BLaER1 (cell line): Measurements from ENCODE around the gene PTPMT1.
A peak's percentile ranks its signal among the peaks of the same experiment; 100 is the strongest.
"Not testable (repeated sequence)": the region's sequence is repeated elsewhere in the genome, so short reads cannot be mapped to it uniquely, and the experiment has no call there.

Experiments
- H3K27ac ChIP-seq: shearing (Covaris generic); formaldehyde crosslinking; 2 replicates; pipeline ENCODE4 v1.8.1; 2022
- H3K27me3 ChIP-seq: shearing (Covaris generic); formaldehyde crosslinking; 2 replicates; pipeline ENCODE4 v1.8.1; 2022
- H3K36me3 ChIP-seq: shearing (Covaris generic); formaldehyde crosslinking; 2 replicates; pipeline ENCODE4 v1.8.1; 2022
- H3K4me1 ChIP-seq: shearing (Covaris generic); formaldehyde crosslinking; 2 replicates; pipeline ENCODE4 v1.8.1; 2022
- H3K4me2 ChIP-seq: shearing (Covaris generic); formaldehyde crosslinking; 2 replicates; pipeline ENCODE4 v1.8.1; 2022
- H3K4me3 ChIP-seq: shearing (Covaris generic); formaldehyde crosslinking; 2 replicates; pipeline ENCODE4 v1.8.1; 2022
- H3K9ac ChIP-seq: shearing (Covaris generic); formaldehyde crosslinking; 2 replicates; pipeline ENCODE4 v1.8.1; 2022
- H3K9me3 ChIP-seq: shearing (Covaris generic); formaldehyde crosslinking; 2 replicates; pipeline ENCODE4 v1.8.1; 2022
- H4K20me1 ChIP-seq: shearing (Covaris generic); formaldehyde crosslinking; 2 replicates; pipeline ENCODE4 v1.8.1; 2022
- Cebpa-rat ChIP-seq: shearing (Covaris generic); IDR thresholded peaks from 2 replicates; pipeline ENCODE4 v1.8.1; 2022

Gene PTPMT1

GRCh38 chr11:47545298-47545697 is 20.1 kb upstream of the PTPMT1 start:
- peaks cover 98% of the 10 kb centered on the region for H4K20me1 ChIP-seq

GRCh38 chr11:47546274-47546673 is 19.1 kb upstream of the PTPMT1 start:
- H4K20me1 ChIP-seq = peaks cover 98% of the 10 kb centered on the region
- H3K9me3 ChIP-seq, H3K4me2 ChIP-seq, H3K27me3 ChIP-seq, H3K9ac ChIP-seq, H3K4me3 ChIP-seq, H3K27ac ChIP-seq: not testable (repeated sequence)
- peaks cover 47% of the 10 kb centered on the region for H3K4me1 ChIP-seq
- peaks cover 66% of the 10 kb centered on the region for H3K36me3 ChIP-seq

More at GRCh38 chr11:47545298-47545697, 20.1 kb upstream of the PTPMT1 start:
- TF ChIP-seq Cebpa-rat = no peak
- H3K27ac ChIP-seq = no peak overlapping the region
- no peak overlapping the region for H3K9ac ChIP-seq
- peaks cover 47% of the 10 kb centered on the region for H3K4me1 ChIP-seq
- no peak overlapping the region for H3K4me2 ChIP-seq
- no peak overlapping the region for H3K4me3 ChIP-seq
- no peaks in the 10 kb centered on the region for H3K27me3 ChIP-seq
- peaks cover 69% of the 10 kb centered on the region for H3K36me3 ChIP-seq
- H3K9me3 ChIP-seq = no peaks in the 10 kb centered on the region

GRCh38 chr11:47550288-47551047 is 14.9 kb upstream of the PTPMT1 start:
- no peak for TF ChIP-seq Cebpa-rat
- Histone ChIP-seq H3K36me3 (peaks cover 41% of the 10 kb centered on the region), H3K4me1 (peaks cover 45% of the 10 kb centered on the region), H3K9ac (no peak overlapping the region), H3K9me3 (no peaks in the 10 kb centered on the region), H3K4me2 (peak overlapping the region; percentile 79), H3K27me3 (no peaks in the 10 kb centered on the region), H4K20me1 (peaks cover 69% of the 10 kb centered on the region), H3K27ac (no peak overlapping the region), H3K4me3 (peak overlapping the region; percentile 94)

- Histone ChIP-seq H3K36me3 (peaks cover 39% of the 10 kb centered on the region), H3K27ac (no peak overlapping the region; the same call in 1 of the 2 replicates), H3K9me3 (no peaks in the 10 kb centered on the region), H3K27me3 (no peaks in the 10 kb centered on the region), H3K4me1 (peaks cover 45% of the 10 kb centered on the region), H4K20me1 (peaks cover 65% of the 10 kb centered on the region), H3K4me2 (peak overlapping the region; percentile 79), H3K4me3 (peak overlapping the region; percentile 94), H3K9ac (peak overlapping the region; percentile 96; the same call in 1 of the 2 replicates)
- no peak for TF ChIP-seq Cebpa-rat
These were observed 14.3 kb upstream of the PTPMT1 start for GRCh38 chr11:47551086-47551485.

- H3K4me2 ChIP-seq = peak overlapping the region; percentile 79
- H3K4me1 ChIP-seq = peaks cover 45% of the 10 kb centered on the region
- no peaks in the 10 kb centered on the region for H3K9me3 ChIP-seq
- H3K27me3 ChIP-seq = no peaks in the 10 kb centered on the region
- H3K36me3 ChIP-seq = peaks cover 34% of the 10 kb centered on the region; the same call in 1 of the 2 replicates
- peak overlapping the region; percentile 96 for H3K9ac ChIP-seq
- peak overlapping the region; percentile 94 for H3K4me3 ChIP-seq
- TF ChIP-seq Cebpa-rat = no peak
- peaks cover 55% of the 10 kb centered on the region for H4K20me1 ChIP-seq
- H3K27ac ChIP-seq = peak overlapping the region; percentile 92
These were observed 13.3 kb upstream of the PTPMT1 start for GRCh38 chr11:47552056-47552565.

- no peaks in the 10 kb centered on the region for H3K27me3 ChIP-seq
- peak within 1 kb of the TSS; percentile 94 for H3K4me3 ChIP-seq
- H3K36me3 ChIP-seq = peaks cover 27% of the 10 kb centered on the region; the same call in 1 of the 2 replicates
- H3K27ac ChIP-seq = peak within 1 kb of the TSS; percentile 92
- H4K20me1 ChIP-seq = peaks cover 48% of the 10 kb centered on the region
- H3K9ac ChIP-seq = peak within 1 kb of the TSS; percentile 96
- peaks cover 45% of the 10 kb centered on the region for H3K4me1 ChIP-seq
- TF ChIP-seq Cebpa-rat = no peak
- H3K9me3 ChIP-seq = no peaks in the 10 kb centered on the region
- peak within 1 kb of the TSS; percentile 79 for H3K4me2 ChIP-seq
These were observed 12.6 kb upstream of the PTPMT1 start, which contains the start of gene CELF1 for GRCh38 chr11:47552566-47553405. Gene CELF1, minus strand, starts transcription at chr11:47553132. Its CDS starts 53,609 bp downstream, at chr11:47499523.

- H3K4me2 ChIP-seq = peak overlapping the region; percentile 66
- peak overlapping the region; percentile 68 for H3K27ac ChIP-seq
- peaks cover 42% of the 10 kb centered on the region for H4K20me1 ChIP-seq
- H3K4me1 ChIP-seq = peaks cover 42% of the 10 kb centered on the region
- no peak for TF ChIP-seq Cebpa-rat
- no peaks in the 10 kb centered on the region for H3K9me3 ChIP-seq
- H3K36me3 ChIP-seq = peaks cover 21% of the 10 kb centered on the region; the same call in 1 of the 2 replicates
- no peaks in the 10 kb centered on the region for H3K27me3 ChIP-seq
- H3K4me3 ChIP-seq = peak overlapping the region; percentile 94
- H3K9ac ChIP-seq = peak overlapping the region; percentile 68; the same call in 1 of the 2 replicates
These were observed 12.0 kb upstream of the PTPMT1 start for GRCh38 chr11:47553406-47553743.

- not testable (repeated sequence) for H3K27ac ChIP-seq, H4K20me1 ChIP-seq, H3K27me3 ChIP-seq, H3K36me3 ChIP-seq, H3K9me3 ChIP-seq, H3K4me3 ChIP-seq, H3K4me2 ChIP-seq, H3K9ac ChIP-seq
- H3K4me1 ChIP-seq = peaks cover 13% of the 10 kb centered on the region
These were observed 8.4 kb upstream of the PTPMT1 start for GRCh38 chr11:47557004-47557403.

GRCh38 chr11:47558695-47559094 is 6.7 kb upstream of the PTPMT1 start:
- no peak for TF ChIP-seq Cebpa-rat
- Histone ChIP-seq H3K27me3 (no peaks in the 10 kb centered on the region), H3K9ac (no peak overlapping the region), H3K4me3 (no peak overlapping the region), H4K20me1 (no peaks in the 10 kb centered on the region), H3K9me3 (no peaks in the 10 kb centered on the region), H3K27ac (no peak overlapping the region), H3K36me3 (0 out of 2 replicates have a peak, but pooled peaks cover 4% of the 10 kb centered on the region), H3K4me2 (no peak overlapping the region), H3K4me1 (peaks cover 9% of the 10 kb centered on the region)
